AG20443 (cell line): Measurements from ENCODE around the gene CRIM1.

Experiments used
- DNase-seq: peaks from one replicate; pipeline ENCODE4 v3.0.0; 2012; ENCODE audit warnings: low spot score, mixed read lengths

CRIM1 gene

DNA sequence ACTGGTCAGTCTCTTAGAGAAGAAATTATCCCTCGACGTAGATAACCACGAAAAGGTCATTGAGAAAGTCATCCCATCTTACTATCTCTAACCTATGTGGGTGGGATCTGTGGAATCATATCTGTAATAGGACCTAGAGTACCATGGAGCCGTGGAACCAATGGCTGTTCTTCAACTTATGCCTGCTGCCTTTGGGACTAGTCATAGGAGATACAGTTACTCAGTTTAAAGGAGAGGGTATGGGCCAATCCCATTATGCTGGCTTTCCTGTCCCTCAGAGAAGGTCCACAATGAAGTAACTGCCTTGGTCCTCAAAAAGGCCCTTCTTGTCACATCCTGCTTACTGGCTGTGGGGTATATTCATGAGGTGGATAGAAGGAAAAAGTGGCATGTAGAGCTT is 164.9 kb downstream of the CRIM1 start:
- DNase-seq: no peak

DNA sequence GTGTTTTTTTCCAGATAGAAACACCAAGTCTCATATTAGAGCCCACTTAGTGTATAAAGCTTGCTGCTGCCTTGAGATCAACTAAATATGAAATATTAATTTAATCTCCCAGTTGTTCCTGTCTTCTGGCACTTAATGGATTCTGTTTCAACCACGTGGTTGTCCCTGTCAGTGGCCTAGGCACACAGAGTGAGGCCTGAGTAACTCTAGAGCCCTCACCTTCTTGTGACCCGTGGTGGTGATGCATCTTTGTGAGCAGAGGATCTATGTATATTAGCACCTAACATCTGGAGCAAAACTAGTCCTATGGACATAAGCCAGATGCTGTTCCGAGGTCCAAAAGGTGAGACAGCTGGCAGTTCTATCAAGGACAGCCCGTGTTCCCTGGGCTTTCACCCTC is 167.6 kb downstream of the CRIM1 start:
- DNase-seq: no peak

DNA sequence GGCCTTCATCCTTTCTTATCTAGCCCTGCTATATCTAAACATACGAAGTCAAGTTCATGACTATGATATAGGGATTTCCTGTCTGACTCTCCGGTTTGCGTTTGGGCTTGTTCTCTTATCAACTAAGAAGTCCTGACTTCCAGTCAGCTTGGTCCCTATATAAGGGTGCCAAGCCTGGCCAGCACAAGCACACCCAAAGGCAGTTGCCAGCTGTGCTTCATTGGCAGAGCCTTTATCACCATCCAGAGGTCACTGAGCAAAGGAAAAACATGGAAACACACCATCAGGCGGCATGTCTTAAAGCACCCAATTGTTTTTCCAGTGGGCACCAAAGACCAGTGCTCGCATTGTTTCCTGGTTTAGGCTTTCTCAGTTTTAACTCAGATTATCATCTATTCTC is 169.7 kb downstream of the CRIM1 start:
- DNase-seq: no peak

DNA sequence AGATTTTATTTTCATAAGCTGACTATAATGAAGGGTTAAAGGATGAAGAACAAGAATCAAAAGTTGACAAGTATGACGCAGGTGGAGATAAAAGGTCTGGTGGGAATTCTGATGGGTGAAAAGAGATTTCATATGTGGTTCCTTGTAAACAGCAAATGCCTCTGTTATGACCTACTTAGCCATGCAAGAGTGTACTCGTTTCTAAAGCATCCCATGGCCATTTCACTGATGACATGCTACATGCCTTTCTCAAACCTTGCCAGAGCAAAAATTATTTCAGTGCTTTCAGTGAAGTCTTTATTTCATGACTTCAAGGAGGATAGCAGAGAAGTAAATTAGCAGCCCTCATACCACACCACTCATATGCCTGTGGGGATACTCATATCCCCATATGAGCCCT is 170.6 kb downstream of the CRIM1 start:
- peak; percentile 27 for DNase-seq

DNA sequence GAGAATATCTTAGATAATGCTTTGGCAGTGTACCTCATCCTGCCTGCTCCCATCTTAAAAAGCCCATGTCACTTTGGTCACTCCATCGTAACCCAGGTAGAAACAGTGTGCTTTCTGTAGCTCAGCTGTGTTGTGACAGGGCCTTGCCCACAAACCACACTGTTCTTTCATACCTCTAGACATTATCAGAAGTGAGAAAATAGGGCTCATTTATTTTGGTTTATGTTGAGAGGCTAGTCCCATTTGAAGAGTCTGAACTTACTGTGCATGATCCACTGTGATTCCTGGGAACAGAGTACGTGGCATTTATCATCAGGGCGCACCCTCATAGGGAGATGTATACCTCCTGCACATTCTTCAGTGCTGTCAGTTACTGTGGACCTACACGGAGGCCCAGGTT is 172.7 kb downstream of the CRIM1 start:
- no peak for DNase-seq

DNA sequence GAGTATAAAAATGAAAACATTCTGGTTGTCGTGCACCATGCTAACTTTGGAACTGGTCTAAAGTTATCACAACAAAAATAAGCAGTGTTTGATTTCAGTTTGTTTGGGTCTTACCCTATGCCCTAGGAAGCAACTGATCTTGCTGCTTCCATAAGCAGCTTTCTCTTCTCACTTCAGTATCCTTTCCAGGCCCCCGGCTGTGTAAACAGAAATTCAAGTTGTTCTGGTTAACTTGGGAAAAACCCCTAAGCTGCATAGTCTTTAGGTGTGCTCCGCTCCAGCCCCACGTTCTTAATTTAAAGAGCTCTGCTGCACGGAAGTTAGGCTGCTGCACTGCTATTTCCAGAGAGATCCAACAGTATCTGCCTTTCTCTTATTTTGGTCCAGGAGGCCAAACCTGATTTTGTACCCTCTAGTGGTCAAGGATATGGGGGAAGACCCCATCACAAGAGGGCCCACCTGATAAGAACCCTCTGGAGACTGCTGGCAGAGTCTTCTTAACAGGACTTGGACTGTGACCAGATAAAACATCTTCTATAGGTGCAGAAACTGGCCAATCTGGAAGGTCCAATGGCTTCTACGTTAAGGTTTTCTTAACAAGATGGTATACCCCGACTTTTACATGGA is 173.3 kb downstream of the CRIM1 start:
- DNase-seq: no peak

DNA sequence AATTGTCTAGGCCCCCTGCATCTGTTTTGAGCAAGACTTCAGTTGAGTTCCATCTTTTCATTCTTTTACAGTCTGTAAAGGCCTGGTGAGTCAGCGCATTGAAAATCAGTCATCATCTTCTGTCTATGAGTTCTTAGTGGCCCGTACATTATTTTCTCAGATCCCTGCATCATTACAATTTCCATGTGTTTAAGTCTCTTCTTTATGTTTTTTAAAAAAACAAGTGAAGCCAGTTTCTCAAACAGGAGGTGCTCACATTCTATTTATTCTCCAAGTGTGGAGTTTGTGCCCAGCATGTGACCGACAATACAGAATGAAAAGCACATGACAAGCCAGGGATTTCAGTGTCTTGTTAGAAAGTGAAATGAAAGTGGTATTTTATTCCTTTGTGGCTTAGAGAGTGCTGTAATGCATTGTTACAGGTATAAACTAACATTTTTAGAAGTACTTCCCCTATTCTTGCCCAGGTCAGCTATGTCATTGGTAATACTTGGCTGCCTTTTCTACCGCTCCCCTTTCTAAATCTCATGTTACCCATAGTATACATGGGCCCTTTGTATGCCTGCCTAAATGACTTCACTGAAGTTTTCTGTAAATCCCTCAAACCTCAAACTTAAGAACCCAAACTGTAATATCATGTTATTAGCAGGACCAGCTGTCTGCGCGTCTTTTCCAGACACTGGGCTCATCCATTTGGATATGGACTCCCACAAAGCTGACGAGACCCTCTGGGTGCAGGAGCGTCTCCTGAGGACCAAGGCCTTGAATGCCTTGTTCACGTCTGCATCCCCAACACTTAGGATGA is 174.8 kb downstream of the CRIM1 start:
- DNase-seq: peak; percentile 47

DNA sequence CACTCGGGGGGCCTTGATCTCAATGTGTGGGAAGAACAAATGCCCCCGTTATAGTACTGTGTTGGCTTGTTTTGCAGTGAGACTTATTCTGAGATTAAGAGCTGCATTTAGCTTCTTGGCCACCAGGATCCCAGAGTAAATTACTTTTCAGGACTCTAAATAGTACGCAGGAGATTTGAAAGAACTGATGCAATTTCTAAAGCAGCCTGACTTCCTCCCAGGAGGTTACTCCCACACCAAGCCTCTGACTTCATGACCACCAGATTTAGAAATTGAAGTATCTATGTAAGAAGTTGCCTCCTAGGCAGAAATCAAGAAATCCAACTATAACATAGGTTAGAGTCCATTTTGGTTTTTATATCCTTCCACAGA is 175.4 kb downstream of the CRIM1 start:
- DNase-seq: peak; percentile 42

DNA sequence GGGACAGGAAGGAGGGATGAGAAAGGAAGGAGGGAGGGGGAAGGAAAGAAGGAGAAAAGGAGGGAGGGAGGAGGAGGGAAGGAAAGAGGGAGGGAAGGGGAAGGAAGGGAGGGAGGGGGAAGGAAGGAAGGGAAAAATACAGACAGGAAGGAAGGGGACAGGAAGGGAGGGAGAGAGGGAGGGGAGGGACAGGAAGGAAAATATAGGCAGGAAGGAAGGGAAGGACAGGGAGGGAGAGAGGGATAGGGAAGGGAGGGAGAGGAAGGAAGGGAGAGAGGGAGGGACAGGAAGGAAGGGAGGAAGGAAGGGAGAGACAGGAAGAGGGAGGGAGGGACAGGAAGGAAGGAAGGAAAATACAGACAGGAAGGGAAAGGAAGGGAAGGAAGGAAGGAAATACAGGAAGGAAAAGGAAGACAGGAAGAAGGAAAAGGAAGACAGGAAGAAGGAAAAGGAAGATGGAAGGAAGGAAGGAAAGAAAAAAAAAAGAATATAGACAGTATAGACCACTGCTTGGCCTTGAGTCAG is 178.8 kb downstream of the CRIM1 start:
- no peak for DNase-seq

DNA sequence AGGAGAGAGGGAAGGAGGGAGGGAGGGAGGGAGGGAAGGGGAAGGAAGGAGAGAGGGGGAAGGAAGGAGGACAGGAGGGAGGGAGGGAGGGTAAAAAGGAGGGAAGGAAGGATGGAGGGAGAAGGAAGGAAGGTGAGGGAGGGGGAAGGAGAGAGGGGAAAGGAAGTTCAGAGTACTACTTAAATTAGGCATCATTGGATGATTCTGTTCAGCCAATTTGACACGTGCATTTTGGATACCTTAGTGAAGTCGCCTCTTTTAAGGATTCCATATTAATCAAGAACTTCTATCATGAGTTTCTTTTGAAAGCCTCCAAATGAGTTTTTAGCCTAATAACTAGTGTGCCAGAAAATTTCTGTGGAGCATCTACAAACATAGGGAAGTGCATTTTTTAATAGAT is 179.5 kb downstream of the CRIM1 start:
- no peak for DNase-seq

DNA sequence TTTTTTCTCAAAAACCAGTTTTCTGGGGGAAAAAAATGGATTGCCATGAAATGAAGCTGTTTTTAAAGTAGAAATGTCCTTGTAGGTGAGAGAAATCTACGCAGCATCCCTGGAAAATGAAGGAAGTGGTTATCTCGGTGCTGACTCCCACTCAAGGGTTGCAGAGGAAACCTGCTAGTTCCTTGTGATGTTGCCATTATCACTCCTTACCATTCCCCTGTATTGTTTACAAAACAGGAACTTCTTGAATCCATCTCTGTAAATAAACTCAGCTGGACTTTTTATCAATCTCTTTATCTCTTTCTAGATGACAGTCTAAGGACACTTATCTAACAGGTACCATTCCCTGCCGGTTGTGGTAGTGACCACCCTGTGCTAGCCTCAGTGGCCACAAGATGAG is 181.2 kb downstream of the CRIM1 start:
- DNase-seq: no peak

DNA sequence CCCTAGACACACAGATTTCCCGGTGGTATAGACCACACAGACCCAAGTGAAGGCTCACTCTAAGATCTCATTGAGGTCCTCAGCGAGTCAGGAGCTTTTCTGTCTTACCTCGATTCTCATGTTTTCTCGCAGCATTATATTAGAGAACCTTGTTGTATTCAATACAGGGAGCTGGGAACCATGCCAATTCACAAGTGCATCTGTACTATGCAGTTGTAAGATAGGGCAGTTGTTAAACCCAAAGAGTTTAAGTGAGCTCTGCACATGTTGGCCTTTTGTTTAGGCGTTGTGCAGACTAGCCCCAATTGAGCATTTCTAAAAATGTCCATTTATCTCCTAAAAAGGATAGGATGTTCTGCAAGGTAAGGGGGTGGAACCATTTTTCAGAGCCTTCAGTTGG is 182.8 kb downstream of the CRIM1 start:
- no peak for DNase-seq

DNA sequence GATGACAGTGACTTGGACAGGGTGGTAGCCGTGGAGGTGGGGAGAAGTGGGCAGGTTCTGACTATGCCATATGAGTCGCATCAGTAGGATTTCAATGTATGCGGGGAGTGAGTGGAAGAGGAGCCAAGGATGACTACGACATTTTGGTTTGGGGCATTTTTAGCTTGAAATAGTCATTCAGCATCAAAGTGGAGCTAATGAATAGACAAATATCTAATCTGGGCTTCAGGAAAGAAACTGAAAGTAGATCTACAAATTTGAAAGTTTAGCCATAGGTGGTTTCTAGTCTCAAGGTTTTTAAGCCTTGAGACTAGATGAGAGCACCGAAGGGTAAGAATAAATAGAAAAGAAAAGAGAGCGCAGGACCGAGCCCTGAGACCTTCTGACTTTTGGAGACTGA is 184.1 kb downstream of the CRIM1 start:
- peak; percentile 43 for DNase-seq

DNA sequence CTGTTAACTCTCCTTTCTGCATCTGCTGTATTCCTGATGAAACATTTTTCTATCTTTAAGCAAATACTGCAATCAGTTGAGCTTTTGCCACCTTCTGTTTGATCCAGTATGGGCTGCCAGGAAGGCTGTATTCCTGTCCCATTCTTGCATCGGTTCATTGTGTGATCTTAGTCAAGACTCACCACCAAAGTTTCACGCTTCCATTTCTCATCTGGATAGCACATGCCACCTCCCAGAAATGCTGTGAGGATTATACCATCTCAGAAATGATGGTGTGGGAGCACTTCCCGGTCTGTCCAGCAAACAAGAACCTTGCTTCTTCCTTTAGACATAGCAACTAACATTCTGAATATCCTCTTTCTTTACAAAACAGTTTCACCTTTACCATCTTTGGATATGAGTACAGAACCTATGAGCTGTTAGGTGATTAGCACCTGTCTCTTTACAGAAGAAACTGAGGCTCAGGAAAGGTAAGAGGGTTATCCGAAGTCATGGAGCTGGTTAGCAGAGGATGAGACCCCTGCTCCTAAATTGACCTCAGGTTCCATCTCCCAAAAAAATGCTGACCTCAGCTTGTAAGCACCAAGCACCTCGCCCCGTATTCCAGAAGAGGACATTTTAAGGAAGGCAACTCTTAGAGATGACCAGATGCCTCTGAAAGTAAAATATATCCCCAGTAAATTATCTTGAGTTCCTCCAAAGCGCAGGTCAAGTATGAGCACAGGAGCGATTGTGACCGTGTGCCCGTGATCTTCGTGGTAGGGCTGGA is 185.6 kb downstream of the CRIM1 start:
- no peak for DNase-seq

DNA sequence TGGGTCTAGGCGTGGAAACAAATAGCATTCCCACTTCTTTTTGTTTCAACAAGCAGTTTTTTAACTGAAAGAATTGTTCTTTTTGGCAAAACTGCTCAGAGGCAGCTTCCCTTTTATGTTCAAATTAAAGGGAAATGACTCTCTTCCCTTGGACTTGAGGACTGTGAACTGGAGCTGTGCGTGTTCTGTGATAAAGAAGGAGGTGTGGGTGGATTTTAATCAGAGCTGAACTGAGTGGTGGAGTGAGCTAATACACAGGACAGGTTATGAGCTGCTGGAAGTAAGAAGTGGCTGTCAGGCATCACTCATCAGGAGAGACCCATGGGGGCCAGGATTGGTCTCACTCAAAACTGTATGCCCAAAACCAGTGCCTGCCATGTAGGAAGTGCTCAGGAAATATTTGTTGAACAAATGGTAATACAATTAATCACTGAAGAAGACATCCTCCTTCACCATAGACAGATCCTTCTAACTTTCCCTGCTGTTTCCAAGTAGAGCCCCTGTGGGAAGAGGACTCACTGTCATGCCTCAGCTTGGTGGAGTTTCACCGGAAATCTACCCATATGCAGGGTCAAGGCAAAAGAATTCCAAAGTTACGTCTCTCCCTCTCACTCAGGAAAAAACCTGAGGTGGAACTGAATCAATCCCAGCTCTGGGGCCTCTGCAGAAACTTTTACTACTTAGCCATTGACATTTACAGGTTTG is 186.5 kb downstream of the CRIM1 start:
- no peak for DNase-seq

DNA sequence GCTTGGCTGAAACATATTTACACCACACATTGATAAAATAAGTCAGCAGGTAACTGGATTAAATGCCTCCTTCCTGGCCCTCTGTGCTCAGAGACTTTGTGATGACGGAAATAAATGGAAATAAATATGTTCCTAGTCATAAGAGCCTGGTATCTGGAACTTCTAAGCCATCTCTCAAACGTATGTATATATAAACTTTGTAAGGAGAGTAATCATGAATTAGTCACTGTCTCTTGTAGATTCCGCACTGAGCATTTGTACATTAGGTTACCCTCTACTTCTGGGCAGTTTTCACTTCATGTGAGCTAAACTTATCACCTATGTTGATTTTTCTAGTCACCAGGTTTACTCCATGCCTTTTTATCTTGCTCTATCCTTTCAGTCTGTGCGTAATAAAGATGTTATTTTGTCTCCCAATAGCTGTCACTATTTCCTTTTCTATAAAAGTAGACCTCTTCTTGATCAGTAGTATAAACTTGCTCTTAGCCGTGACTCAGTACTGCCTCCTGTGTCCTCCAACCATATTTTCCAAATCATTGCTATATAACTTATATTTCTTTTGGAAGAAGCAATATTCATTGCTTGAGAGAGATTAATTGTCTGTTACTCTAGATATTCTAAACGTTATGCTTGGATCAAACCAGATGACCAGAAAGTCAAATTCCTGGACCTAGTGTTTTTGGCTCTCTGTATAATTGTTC is 189.2 kb downstream of the CRIM1 start:
- DNase-seq: no peak

DNA sequence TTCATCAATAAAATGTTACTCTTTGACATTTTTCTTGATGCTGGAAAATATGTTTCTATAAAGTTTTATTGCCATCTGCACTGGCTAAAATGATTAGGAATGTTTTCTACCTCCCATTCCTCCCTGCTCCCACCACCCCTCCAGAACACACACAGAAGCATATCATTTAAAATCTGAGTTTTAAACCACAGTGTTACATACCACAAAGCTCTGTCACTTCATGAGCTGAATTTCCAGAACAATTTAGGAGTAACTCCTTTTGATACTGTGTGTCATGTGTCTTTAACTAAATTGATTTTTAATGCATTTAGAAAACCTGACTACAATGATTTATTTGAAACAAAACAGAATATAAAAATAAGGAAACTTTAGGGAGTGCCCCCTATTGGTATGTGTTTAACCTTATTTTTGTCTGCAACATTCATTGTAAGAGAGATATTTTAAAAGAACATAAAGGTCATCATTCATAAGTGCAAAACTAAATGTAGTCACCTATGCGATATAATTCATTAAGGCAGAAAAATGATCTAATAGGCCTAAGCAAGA is 190.4 kb downstream of the CRIM1 start:
- DNase-seq: no peak

DNA sequence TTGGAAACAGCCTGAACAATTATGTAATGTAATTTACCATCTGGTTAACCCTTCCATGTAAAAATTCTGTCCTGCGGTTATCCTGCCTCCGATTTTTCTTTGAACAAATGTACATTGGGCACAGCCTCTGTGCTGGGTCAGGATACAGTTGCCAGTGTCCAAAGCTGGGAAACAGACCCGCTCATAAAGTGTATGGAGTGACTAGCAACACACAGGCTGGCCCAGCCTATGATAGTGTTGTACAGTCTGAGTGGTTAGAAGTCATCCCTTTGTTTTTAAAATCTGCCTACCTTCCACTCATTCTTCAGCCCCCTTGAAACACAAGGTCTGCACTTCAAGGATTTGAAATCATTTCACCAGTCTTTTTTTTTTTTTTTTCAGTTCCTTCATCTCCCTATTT is 192.3 kb downstream of the CRIM1 start:
- DNase-seq: no peak

DNA sequence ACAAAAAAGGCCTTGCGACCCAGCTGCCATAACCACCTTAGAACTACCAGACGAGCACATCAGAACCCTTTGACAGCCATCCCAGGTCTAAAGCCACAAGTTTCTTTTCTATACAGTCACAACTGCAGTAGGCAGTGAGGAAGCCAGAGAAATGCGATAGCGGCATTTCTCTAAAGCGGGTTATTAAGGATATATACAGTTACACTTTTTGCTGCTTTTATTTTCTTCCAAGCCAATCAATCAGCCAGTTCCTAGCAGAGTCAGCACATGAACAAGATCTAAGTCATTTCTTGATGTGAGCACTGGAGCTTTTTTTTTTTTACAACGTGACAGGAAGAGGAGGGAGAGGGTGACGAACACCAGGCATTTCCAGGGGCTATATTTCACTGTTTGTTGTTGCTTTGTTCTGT is 193.6 kb downstream of the CRIM1 start:
- DNase-seq: no peak

DNA sequence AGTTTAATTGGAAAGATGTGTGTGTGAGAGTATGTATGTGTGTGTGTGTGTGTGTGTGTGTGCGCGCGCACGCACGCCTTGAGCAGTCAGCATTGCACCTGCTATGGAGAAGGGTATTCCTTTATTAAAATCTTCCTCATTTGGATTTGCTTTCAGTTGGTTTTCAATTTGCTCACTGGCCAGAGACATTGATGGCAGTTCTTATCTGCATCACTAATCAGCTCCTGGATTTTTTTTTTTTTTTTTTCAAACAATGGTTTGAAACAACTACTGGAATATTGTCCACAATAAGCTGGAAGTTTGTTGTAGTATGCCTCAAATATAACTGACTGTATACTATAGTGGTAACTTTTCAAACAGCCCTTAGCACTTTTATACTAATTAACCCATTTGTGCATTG is 194.4 kb downstream of the CRIM1 start:
- no peak for DNase-seq

DNA sequence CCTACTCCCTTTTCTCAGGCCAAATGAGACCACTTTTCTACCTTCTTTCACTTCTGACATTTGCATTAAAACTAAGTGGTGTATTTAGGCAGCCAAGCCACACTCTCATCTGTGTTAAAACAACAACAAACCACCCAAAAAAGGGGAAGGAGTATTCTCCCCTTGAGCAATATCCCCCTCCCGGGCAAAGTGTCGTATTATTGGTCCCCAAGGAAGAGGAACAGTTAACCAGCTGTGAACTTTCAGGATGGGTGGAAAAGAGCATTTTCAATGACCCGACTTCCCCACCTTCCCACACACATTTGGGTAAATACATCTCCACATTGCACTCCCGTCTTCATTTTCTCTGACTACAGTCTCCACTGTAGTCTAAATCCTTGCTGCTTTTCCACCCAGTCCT is 198.1 kb downstream of the CRIM1 start:
- DNase-seq: no peak
